Measurements from ENCODE around the gene GLP2R.

The GLP2R gene

DNA sequence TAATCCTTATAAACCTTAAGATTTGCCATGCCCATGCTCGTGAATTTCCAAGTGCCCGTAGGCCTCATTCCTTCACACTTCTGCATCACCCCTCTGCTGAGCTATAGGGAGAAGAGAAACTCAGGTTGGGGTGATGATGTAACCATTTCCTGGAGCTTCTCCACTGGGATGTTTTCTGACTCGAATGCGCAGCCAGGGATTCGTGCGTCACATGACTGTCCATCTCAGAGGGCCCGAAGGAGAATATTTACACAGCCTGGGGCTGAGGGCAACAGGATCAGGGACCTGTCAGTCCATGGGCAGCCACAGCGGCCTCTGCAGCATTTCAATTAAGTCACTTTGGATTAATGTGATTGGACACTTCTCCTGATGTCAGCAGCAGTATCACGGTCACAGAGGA is 12.6 kb upstream of the GLP2R start:
- no peak for DNase-seq (ENCODE audit: low spot score)

DNA sequence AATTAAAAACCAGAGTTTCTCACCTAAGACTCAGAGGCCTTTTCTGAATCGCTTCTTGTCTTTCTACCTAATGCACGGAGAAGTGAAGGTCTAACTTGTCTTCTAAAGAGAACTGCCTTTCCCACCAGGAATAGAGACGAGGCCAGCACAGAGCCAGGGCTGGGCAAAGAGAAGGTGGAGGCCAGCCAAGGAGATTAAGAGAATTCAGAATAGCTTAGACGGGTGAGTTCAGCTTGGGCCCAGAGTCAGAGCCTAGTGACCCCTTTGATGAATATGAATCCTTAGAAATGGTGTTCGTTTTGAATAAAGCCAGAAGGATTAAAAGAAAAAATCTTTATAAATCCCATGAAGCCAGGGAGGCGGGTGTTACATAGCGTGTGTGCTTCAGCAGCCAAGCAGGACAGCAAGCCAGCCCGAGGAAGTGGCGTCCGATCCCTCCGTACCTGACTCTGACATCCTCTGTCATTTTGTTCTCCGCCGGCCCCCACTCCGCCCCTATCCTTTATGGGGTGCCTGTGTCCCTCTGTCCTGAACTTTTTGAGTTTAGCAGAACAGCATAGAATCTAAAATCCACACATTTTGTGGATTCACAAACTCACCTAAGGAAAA is 11.3 kb upstream of the GLP2R start:
- DNase-seq (ENCODE audit: low spot score): no peak

DNA sequence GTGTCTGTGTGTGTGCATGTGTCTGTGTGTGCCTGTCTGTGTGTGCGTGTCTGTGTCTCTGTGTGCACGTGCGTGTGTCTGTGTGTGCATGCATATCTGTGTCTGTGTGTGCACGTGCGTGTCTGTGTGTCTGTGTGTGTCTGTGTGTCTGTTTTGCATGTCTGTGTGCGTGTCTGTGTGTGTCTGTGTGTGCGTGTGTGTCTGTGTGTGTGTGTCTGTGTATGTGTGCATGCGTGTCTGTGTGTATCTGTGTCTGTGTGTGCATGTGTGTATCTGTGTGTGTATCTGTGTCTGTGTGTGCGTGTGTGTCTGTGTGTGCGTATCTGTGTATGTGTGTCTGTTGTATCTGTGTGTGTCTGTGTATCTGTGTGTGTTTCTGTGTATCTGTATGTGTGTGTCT is 9.3 kb upstream of the GLP2R start:
- no peak for DNase-seq (ENCODE audit: low spot score)

DNA sequence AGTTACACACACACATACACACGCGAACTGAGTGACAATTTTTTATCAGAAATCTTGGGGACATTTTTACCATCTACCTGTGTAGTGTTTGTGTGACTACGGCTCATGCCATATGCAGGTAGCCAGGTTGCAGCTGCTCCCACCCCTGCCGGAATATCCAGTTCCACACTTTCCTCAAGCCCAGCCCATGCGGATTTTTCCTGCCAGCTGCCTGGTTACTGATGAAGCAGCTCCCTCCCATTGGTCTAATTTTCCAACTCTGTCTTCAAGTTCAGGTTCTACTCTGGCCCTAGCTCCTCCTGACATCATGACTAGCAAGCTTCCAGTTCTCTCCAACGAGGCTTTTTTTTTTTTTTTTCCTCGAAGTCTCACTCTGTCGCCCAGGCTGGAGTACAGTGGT is 8.6 kb upstream of the GLP2R start:
- no peak for DNase-seq (ENCODE audit: low spot score)

DNA sequence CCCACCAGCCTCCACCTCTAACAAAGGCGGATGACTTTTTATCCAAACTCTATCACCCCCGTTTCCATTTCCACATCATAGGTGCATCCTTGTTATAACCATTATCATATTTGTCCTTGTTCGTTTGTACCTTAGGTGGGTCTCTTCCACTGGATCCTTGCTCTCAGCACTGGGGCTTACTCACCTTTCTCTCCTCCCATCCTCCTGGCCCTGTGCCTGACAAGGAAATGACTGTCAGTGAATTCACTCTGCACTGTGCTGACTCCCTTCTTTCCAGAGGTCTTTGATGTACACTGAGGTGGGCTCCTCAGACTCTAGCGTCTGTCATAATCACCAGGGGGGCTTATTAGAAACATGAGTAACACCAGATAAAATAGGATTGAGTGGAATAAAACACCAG is 7.0 kb upstream of the GLP2R start:
- no peak for DNase-seq (ENCODE audit: low spot score)

DNA sequence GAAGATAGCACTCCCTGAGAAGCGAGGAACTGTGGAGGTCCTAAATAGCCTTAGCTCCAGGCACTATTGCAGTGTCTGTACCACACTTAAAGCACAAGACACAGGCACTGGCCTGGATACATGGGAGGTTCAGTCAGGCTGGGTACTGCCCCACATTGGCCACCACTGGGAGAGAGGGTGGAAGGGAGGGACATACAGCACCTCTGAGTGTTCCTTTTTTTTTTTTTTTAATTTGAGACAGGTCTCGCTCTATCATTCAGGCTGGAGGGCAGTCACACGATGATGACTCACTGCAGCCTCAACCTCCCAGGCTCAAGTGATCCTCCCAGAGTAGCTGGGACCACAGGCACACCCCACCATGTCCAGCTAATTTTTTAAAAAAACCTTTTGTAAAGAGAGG is 5.3 kb upstream of the GLP2R start:
- no peak for DNase-seq (ENCODE audit: low spot score)

DNA sequence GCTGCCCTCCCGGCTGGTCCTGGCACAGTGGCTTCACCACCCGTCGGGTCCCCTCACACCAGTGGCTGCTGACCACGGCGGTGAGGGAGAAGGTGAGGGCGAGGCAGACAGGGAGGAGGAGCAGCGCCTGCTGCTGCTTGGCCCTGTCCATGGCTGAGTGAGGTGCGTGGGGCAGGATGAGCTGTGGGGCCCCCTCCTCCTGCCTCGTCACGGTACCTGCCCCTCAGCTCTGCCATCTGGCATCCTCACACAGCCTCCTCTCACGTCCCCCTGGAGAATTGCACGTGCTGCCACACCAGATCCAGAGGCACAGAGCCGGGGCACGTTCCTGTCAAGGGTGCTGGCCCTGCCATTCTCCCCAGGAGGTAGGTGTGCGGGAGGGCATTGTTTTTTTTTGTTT is 3.8 kb upstream of the GLP2R start, which contains the start of gene GSG1L2:
GSG1L2 (minus strand) TSS at position 159 of the 400 bp plus-strand sequence; CDS start at position 151, 8 bp downstream.
- no peak for DNase-seq (ENCODE audit: low spot score)

DNA sequence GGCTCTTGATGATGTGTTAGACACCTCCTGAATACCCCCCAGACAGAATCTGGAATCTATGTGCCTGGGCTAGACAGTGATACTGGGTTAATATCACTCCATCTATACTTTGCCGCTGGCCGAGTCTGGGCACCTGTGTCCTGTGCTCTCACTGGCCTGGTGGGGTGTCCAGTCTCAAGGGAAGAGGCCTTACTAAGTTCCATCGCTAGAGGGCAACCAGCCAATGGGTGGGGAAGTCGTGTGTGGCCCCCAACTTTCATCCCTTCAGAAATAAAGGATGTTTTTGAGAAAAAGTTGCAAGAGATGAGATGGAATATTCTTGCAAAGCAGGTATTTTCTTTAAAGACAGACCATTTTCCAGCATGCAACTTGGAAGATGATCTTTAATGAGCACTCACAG is 1.6 kb upstream of the GLP2R start:
- DNase-seq (ENCODE audit: low spot score): no peak

DNA sequence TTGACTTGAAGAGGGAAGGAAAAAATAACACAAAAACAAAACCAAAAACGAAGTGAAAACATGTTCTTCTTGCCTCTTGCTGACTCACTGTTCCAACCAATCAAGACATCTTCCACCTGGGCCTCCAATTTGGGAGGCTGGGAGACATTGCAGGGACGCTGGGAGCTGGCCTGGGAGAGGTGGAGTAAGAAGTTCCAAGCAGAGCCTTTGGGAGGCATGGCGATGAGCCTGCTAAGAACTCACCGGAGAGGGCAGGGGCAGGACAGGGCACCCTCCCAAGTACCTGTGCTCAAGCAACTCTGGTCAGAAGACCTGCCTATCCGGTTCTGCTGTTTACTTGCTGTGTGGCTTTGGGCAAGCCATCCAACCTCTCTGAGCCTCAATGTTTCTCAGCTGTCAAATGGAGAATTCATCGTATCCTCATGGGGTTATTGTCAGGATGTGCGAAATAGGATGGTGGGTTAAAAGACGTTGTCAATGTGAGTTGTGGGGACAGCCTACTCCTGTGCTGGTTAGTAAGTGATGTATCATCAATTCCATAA is 856 bp upstream of the GLP2R start:
- no peak for DNase-seq (ENCODE audit: low spot score)

DNA sequence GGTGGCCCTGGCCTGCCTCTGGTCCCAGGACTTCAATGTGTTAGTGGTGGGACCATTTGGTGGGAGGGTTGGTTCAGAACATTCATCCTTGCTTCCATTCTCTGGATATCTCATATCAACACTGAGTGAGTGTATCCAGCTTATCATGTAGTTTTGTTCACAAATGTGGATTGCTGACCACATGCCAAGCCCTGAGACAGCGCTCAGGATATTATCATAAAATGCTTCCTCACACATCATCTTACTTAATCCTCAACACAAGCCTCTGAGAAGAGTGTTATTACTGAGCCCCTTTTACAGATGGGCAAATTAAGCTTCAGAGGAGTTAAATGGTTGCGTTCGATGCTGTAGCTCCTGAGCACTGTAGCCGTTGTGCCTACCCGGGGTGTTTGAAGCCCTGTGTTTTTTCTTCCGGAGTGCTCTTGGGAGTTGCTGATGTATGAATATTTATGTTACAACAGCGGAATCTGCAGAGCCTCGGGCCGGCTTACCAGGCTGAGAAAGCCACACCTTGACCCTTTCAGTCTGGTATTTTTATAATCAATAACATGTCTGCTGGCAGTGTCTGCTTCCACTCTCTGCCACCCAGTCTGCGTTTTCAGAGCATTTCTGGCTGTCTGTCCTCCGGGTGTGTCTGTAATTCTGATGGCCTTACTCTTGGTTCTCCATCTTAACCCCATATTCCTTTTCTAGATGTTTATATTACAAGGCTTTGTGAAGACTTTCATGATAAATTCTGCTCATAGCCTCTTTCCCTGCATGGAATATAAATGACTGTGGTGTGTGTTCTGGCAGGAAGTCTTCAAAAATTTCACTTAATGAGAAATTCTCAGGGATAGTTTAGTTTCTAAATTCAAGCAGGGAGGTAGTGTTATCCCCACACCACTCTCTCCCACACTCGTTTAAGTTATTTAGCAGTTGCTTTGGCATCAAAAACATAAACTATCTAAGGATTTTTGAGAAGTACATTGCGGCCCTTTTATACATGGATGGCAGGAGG is 2.9 kb downstream of the GLP2R start:
- no peak for DNase-seq (ENCODE audit: low spot score)

DNA sequence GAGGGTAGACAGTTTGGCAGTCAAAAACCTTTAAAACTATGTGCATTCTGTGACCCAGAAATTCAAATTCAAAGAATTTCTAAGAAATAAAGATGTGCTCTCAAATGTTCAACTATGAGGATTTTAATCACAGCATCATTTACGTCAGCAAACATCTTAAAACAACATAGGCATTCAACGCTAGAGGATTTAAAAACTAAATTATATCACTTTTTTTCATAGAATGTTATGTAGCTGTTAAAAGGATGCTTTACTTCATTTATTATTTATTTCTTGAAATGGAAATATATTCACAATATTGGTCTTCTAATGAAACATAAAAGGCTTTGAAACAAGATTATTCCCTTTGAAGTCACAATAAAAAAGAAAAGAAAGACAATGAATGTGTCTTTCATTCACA is 3.6 kb downstream of the GLP2R start:
- no peak for DNase-seq (ENCODE audit: low spot score)

DNA sequence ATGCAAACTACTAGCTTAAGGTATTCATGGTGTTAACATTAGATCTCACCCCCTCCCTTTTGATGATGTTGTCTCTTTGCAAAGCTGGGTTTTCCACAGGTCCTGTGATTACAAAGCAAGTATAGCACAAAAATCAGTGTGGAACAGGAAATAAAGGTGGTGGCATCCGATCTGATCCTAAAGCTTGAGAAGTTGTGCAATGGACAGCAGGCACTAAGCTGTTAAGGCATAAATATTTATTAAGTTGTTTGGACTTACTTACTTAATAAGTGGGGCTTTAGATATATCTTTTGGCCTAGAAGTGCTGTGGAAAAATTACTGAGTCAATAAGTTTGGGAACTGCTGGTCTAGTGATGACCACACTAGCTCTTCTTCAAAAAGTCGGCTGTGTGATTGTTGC is 5.0 kb downstream of the GLP2R start:
- DNase-seq (ENCODE audit: low spot score): no peak

DNA sequence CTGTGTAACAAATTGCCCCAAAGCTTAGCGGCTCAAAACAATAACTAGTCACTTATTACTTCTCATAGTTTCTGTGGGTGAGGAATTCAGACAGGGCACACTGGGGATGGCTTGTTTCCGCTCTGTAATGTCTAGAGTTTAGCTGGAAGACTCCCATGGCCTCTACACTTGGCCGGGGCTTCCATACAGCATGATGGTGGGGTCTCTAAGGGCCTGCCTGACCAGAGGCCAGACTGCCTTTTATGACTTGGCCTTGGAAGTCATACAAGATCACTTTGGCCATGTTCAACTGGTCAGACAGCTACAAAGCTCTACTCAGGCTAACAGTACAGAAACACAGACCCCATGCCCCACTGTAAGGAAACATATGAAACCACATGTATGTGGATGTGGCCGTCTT is 8.2 kb downstream of the GLP2R start:
- DNase-seq (ENCODE audit: low spot score): no peak

DNA sequence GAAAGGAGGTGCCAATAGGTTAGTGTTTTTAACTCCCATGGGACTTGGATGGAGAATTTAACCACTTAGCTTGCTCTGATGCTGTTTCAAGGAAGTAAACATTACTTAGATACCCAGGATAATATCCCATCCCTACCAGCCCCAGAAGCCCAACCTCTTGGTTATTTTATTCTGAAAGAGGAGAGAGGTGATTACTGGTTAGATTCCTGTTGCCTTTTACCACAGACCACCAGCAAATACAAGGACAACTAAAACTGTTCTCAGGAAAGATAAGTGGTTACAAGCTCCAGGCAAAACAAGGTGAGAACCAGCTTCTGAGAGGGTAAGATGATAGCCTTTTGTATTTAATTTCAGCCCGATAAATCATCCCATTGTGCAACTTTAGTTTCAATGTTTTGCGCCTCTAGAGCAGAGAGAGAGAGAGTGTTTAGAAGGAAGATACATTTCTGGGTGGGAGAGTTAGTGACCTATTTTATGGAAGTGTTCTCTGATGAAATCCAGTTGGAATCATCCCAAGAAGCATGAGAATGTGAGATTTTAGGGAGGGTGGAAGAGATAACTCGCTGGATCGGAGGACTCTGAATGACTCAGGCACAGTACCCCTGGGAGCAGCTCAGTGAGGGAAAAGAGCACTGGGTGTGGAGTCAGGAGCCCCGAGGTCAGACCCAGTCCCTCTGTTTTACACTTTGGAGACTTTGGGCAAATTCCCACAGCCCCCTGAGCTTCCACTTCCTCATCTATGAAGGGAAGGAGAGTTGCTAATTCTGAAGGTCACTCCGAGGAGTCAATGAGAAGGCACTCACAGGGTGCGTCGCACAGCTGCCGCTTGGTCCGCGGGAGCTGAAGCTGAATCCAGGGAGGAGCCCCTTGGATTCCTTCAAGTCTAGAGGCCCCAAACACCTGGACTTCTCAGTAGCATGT is 12.1 kb downstream of the GLP2R start:
- no peak for DNase-seq (ENCODE audit: low spot score)

DNA sequence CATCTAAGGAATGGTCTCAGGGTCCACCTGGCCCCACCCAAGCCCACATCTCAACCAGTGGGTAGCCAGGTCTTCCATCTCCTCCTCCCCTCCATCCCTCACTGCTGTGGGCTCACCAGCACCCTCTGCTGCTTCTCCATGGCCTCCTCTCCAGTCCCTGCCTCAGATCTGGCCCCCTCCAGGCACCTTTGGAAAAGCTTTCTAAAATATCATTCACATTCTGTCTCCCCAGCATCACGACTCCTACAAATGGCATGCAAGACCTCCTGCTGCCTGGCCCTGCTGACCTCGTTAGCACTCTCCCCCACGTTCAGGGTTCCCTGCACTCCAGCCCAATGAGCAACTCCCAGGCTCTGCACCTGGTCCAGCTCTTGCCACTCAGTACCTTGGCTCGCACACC is 13.7 kb downstream of the GLP2R start:
- no peak for DNase-seq (ENCODE audit: low spot score)

DNA sequence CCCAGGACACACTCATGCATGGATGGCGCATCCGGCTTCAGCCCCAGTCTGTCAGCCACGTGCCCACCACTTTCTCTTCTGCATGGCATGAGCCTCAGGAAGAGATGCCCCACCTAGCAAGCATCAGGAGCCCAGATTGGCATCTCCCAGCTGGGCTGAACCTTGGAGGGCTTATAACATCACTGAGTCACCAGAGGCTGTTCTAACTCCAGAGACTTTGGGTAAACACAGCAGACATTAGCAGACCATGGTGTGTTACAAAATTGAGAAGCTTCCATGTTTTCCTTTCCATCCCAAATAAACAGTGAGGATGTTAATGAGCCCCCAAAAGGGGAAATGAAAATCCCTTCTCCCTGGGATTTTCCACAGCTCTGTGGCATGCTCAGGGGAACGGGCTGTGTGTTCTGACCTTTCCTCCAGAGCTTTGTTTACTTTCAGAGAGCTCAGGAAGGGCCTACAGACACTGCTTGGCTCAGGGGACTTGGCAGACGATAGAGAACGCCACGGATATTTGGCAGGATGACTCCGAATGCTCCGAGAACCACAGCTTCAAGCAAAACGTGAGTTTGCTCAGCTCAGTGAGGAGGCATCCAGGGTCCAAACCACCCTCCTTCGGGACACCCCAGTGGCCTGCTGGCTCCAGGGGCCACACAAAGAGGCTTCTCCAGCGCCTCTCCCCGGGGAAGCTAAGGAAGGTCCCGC is 16.5 kb downstream of the GLP2R start:
- DNase-seq (ENCODE audit: low spot score): no peak

DNA sequence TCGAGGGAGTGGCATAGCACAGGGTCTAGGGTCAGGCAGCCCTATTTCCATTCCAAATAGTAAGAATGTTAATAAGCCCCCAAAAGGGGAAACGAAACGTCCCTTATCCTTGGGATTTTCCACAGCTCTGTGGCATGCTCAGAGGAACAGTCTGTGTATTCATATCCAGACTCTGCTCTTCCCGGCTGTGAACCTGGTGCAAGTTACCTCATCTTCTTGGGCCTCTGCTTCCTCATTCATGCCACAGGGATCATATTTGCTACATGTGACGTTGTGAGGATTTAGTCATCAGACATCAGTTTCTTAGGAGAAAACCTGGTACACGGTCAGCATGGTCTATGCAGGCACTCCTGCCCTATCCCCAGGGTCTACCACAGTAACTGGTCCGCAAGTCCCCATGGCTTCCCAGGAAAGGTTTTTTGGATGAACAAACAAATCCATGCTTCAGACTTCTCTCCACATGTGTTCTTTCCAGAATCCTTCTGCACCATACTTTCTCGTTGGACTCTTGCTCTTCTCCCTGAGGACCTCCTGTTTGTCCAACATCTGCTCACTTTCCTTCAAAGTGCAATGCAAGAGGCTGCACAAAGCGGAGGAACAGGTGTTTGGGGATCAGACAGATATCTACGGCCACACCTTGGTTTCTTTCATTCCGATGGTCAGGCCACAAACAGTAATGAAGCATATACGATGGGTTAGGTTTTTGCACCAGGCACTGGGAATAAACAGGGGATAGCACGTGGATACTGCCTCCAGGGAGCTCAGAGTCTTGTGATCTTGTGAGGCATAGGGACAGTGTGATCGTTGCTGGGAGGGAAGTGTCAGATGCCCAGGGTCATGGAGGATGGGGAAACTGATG is 17.7 kb downstream of the GLP2R start:
- no peak for DNase-seq (ENCODE audit: low spot score)

DNA sequence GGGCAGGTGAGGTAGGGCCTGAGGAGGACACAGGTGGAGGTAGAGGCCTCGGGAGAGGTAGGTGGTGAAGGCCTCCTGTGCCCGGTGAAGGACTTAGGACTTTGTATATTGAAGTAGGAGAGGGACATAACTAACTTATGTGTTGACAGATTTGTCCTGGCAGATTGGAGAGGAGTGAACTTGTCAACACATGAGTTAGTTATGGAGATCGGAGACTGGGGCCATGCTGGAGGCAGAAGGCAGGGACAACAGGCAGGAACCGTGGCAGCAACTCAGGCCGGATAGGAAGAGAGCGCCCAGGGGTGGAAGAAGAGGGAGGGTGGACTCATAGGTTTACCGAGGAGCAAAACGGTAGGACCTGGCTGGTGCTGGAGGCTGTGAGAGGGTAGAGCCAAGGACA is 18.4 kb downstream of the GLP2R start:
- no peak for DNase-seq (ENCODE audit: low spot score)

DNA sequence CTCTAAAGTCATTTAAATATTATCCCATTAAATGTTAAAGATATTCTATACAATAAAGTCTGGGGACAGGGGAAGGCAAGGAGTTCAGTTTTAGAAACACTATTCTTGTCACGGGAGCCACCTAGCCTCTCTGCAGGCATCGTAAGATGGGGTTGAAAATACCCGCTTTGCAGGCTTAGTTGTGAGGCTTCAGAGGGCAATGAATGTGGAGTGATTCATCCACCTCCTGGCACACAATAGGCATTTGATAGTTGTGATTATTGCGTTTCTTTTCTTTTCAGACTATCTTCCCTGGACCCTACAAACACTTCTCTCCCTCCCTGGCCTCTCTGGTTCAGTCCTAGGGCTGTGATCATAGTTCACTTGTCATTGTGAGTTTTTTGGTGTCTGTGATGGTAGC is 19.6 kb downstream of the GLP2R start:
- DNase-seq (ENCODE audit: low spot score): no peak

DNA sequence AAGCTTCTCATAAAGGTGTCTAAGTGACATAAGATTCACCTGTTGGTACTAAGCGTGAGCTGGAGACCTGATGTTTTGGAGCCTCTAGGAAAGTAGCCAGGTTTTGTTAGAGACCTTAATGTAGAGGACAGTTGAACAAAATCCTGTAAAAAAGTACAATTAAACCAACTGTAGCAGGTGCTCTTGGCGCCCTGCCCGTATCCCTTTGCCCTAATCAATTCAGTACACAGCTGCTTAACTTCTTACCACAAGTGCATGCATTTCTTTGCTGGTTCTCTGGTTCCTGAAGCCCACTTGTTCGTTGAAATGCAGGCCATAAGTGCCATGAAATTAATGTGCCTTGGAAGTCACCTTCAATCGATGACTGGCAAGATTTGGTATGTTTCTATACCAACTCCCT is 24.4 kb downstream of the GLP2R start:
- no peak for DNase-seq (ENCODE audit: low spot score)

DNA sequence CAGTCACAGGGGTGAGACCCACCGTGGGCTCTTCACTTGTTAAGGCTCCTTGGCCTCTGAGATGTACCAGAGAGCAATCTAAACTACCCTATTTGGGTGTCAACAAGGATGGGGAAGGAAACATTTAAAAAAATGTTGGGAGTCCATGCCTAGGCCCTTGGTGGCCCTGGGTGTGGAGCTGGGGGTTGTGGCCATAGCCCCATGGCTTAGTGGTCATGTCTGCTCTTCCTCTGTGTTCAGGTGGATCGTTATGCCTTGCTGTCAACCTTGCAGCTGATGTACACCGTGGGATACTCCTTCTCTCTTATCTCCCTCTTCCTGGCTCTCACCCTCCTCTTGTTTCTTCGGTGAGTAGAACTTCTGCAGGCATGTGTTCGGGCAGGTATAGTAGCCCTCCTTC is 28.5 kb downstream of the GLP2R start:
- no peak for DNase-seq (ENCODE audit: low spot score)
